ENCODE measurements around the gene CD164. TPM values are rescaled to one million over a fixed set of nuclear protein-coding genes. Genes with fewer than 3 reads are reported as not detected.

Gene CD164
- total RNA-seq (2013): 299 TPM
- polyA plus RNA-seq (100 to 1,000 TPM; 106 to 392 (median 272) TPM), polyA minus RNA-seq (169 and 296 TPM in 2 replicates), total RNA-seq (267 to 466 (median 363) reads per million in 11 experiments)

GRCh38 chr6:109381747-109382575 is at the start of gene CD164:
Gene CD164, minus strand, starts transcription at chr6:109382467. Its CDS starts 89 bp downstream, at chr6:109382378.
- WGBS (ENCODE audit: insufficient coverage): under 1% methylated on average over 89 of the region's 93 CpGs
- H3K79me2 ChIP-seq (ENCODE audit: insufficient read depth, low read length): peaks cover 54% of the 10 kb centered on the region
- TF ChIP-seq CTCF (IDR thresholded peaks at IDR 0.05): no peak
- Mint-ChIP-seq H3K27ac (peak within 1 kb of the TSS; percentile 99 to 100 (median 100)), H3K4me1 (peaks cover 56% of the 10 kb centered on the region), H3K27me3 (ENCODE audit: low read depth in 3 of 3) (no peaks in the 10 kb centered on the region), H3K9me3 (no peaks in the 10 kb centered on the region), H3K4me3 (peak within 1 kb of the TSS; percentile 91 to 95), H3K36me3 (peaks cover 25% of the 10 kb centered on the region in 2 donors)
- peaks cover 45% of the 10 kb centered on the region for H4K20me1 ChIP-seq (ENCODE audit: insufficient read depth, low read length)
- H3K27me3 ChIP-seq (ENCODE audit: control insufficient read depth in 2 of 2, insufficient read depth in 2 of 2, low read length in 2 of 2): no peaks in the 10 kb centered on the region
- intact Hi-C loops (cut with micrococcal nuclease): loop anchor here (2.0 to 10.0 kb wide), 5 partner anchors 75 to 825 kb away; partner anchors contain the start of genes CEP57L1 (in 1 of the 2), MICAL1 (in 1 of the 2) and SESN1 (in 1 of the 2)
- peak within 1 kb of the TSS; percentile 71 for H2AFZ ChIP-seq (ENCODE audit: insufficient read depth, low read depth, low read length, poor library complexity, severe bottlenecking)
- no peaks in the 10 kb centered on the region for H3K9me3 ChIP-seq (replicated peaks in 1 of 2; ENCODE audit: control insufficient read depth in 1 of 2, insufficient read depth in 1 of 2, low read length in 2 of 2)
- H3K36me3 ChIP-seq (replicated peaks in 1 of 2; ENCODE audit: control insufficient read depth in 1 of 2, insufficient read depth in 2 of 2, low read length in 2 of 2): peaks cover 18 to 25% of the 10 kb centered on the region in 2 donors
- H3K4me1 ChIP-seq (ENCODE audit: control insufficient read depth in 1 of 2, insufficient read depth in 2 of 2, low read length in 2 of 2): peaks cover 47 to 50% of the 10 kb centered on the region in 2 donors
- DNase-seq: peak; percentile 87 to 96 (median 94)
- peak within 1 kb of the TSS; percentile 87 for H3K4me2 ChIP-seq (replicated peaks; ENCODE audit: extremely low read depth, low read length, poor library complexity, severe bottlenecking)
- peak within 1 kb of the TSS; percentile 75 to 99 (median 88) for H3K4me3 ChIP-seq (replicated peaks in 1 of 3; ENCODE audit: low read depth in 2 of 3, low read length in 3 of 3)
- H3K27ac ChIP-seq (ENCODE audit: low read depth in 1 of 2, low read length in 2 of 2): peak within 1 kb of the TSS; percentile 99 to 100
- H3K9ac ChIP-seq (ENCODE audit: insufficient read depth, low read length, poor library complexity, severe bottlenecking): peak within 1 kb of the TSS; percentile 97

GRCh38 chr6:109429496-109429895 is 47.2 kb upstream of the CD164 start:
- peaks cover 0 to 6% (median 2%) of the 10 kb centered on the region in 3 donors for H3K27me3 Mint-ChIP-seq (ENCODE audit: low read depth in 3 of 3)
- Histone ChIP-seq H4K20me1 (ENCODE audit: insufficient read depth, low read length) (no peaks in the 10 kb centered on the region), H3K27me3 (ENCODE audit: control insufficient read depth in 2 of 2, insufficient read depth in 2 of 2, low read length in 2 of 2) (no peaks in the 10 kb centered on the region), H3K9me3 (replicated peaks in 1 of 2; ENCODE audit: control insufficient read depth in 1 of 2, insufficient read depth in 1 of 2, low read length in 2 of 2) (no peaks in the 10 kb centered on the region), H3K27ac (ENCODE audit: low read depth in 1 of 2, low read length in 2 of 2) (no peak overlapping the region), H3K4me3 (replicated peaks in 1 of 3; ENCODE audit: low read depth in 2 of 3, low read length in 3 of 3) (no peak overlapping the region), H2AFZ (ENCODE audit: insufficient read depth, low read depth, low read length, poor library complexity, severe bottlenecking) (no peak overlapping the region), H3K4me2 (replicated peaks; ENCODE audit: extremely low read depth, low read length, poor library complexity, severe bottlenecking) (no peak overlapping the region), H3K9ac (ENCODE audit: insufficient read depth, low read length, poor library complexity, severe bottlenecking) (no peak overlapping the region), H3K36me3 (replicated peaks in 1 of 2; ENCODE audit: control insufficient read depth in 1 of 2, insufficient read depth in 2 of 2, low read length in 2 of 2) (no peaks in the 10 kb centered on the region), H3K79me2 (ENCODE audit: insufficient read depth, low read length) (no peaks in the 10 kb centered on the region), H3K4me1 (ENCODE audit: control insufficient read depth in 1 of 2, insufficient read depth in 2 of 2, low read length in 2 of 2) (no peaks in the 10 kb centered on the region)
- H3K4me1 Mint-ChIP-seq: peaks cover 4% of the 10 kb centered on the region
- H3K36me3 Mint-ChIP-seq: no peaks in the 10 kb centered on the region
- H3K9me3 Mint-ChIP-seq: no peaks in the 10 kb centered on the region
- no peak for TF ChIP-seq CTCF (IDR thresholded peaks at IDR 0.05)
- H3K4me3 Mint-ChIP-seq: no peak overlapping the region
- H3K27ac Mint-ChIP-seq: no peak overlapping the region
- no peak for DNase-seq
- intact Hi-C loops (cut with micrococcal nuclease): no loop called here
- WGBS (ENCODE audit: insufficient coverage): 100% methylated on average over 3 of the region's 3 CpGs
